Endothelial cell of umbilical vein (primary cell): Measurements from ENCODE around the gene ANKS1B.

Experiments
- JUN ChIP-seq: IDR thresholded peaks from 2 replicates; pipeline ENCODE4 v1.6.1; 2011; ENCODE audit warnings: borderline replicate concordance, low read depth; ENCODE audit not compliant: insufficient read length, insufficient read depth
- POLR2A ChIP-seq: IDR thresholded peaks from 2 replicates; pipeline ENCODE4 v1.6.1; 2012; ENCODE audit warnings: low read depth, mild to moderate bottlenecking, control low read depth, low read length
- TF ChIP-seq, protein P1 (sequence below), 2 donors: IDR thresholded peaks; 1 replicate in 1 of 2; 2 replicates in 1 of 2; pipeline ENCODE4 v1.5.1; 2011; ENCODE audit warnings: low read length in 2 of 2, mild to moderate bottlenecking in 2 of 2, moderate library complexity in 2 of 2, control low read depth in 1 of 2, inconsistent platforms in 1 of 2, low read depth in 1 of 2; ENCODE audit not compliant: insufficient read depth in 1 of 2; ENCODE audit errors: extremely low read depth in 1 of 2

DNA sequence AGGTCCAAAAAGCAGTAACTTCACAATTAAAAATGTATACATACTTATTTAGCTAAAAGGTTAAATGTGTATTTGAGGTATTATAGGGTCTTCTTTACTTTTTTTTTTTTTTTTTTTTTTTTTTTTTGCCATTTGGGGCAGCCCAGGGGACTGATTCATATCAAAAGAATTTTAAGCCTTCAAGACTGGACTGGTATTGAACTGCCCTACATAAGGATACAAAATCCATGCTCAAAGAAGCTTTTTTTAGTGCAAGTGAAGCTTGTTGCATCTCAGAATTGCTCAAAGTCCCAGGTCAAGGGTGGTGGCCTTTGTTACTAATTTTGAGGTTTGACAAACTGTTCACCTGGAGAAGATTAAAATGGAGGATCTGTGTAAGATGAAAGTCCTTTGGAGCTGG is 1215.7 kb downstream of the ANKS1B start:
- TF ChIP-seq POLR2A (no peak), JUN (no peak)
- TF ChIP-seq, protein P1, sequence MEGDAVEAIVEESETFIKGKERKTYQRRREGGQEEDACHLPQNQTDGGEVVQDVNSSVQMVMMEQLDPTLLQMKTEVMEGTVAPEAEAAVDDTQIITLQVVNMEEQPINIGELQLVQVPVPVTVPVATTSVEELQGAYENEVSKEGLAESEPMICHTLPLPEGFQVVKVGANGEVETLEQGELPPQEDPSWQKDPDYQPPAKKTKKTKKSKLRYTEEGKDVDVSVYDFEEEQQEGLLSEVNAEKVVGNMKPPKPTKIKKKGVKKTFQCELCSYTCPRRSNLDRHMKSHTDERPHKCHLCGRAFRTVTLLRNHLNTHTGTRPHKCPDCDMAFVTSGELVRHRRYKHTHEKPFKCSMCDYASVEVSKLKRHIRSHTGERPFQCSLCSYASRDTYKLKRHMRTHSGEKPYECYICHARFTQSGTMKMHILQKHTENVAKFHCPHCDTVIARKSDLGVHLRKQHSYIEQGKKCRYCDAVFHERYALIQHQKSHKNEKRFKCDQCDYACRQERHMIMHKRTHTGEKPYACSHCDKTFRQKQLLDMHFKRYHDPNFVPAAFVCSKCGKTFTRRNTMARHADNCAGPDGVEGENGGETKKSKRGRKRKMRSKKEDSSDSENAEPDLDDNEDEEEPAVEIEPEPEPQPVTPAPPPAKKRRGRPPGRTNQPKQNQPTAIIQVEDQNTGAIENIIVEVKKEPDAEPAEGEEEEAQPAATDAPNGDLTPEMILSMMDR (IDR thresholded peaks at IDR 0.05; ENCODE audit: extremely low read depth in 1 of 2, insufficient read depth in 1 of 2, low read depth in 1 of 2, low read length in 2 of 2) = no peak
